ENCODE measurements around the gene TNP2. TPM values are rescaled to one million over a fixed set of nuclear protein-coding genes. Genes with fewer than 3 reads are reported as not detected.

TNP2 gene
- total RNA-seq, 2 donors from 2014 or later, result not detected

- Histone ChIP-seq H3K27ac (no peak overlapping the region), H3K4me3 (no peak overlapping the region), H3K4me1 (no peaks in the 10 kb centered on the region), H3K36me3 (no peaks in the 10 kb centered on the region), H3K9me3 (no peaks in the 10 kb centered on the region), H3K27me3 (no peaks in the 10 kb centered on the region), H3K9ac (ENCODE audit: low read depth in 2 of 2, low read length in 2 of 2) (no peak overlapping the region)
- intact Hi-C loops (cut with DNase I), result no loop called here
- no peak for DNase-seq
- TF ChIP-seq, protein P1, sequence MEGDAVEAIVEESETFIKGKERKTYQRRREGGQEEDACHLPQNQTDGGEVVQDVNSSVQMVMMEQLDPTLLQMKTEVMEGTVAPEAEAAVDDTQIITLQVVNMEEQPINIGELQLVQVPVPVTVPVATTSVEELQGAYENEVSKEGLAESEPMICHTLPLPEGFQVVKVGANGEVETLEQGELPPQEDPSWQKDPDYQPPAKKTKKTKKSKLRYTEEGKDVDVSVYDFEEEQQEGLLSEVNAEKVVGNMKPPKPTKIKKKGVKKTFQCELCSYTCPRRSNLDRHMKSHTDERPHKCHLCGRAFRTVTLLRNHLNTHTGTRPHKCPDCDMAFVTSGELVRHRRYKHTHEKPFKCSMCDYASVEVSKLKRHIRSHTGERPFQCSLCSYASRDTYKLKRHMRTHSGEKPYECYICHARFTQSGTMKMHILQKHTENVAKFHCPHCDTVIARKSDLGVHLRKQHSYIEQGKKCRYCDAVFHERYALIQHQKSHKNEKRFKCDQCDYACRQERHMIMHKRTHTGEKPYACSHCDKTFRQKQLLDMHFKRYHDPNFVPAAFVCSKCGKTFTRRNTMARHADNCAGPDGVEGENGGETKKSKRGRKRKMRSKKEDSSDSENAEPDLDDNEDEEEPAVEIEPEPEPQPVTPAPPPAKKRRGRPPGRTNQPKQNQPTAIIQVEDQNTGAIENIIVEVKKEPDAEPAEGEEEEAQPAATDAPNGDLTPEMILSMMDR (IDR thresholded peaks at IDR 0.05), result no peak
These were observed 50.5 kb downstream of the TNP2 start for GRCh38 chr16:11218604-11218962.

Small RNA genes lying within 50 kb of the gene (microRNA-seq; reads per million reads assigned to microRNA genes)
- not detected for gene MIR548H2

Other genes with a start within 250 kb of the TNP2 start
- 1 to 10 TPM; 3.2 to 3.7 TPM for gene SOCS1, start 13.1 kb downstream of the TNP2 start, total RNA-seq
- gene PRM3, start 4.3 kb upstream of the TNP2 start, total RNA-seq, result not detected
- gene PRM2, start 7.2 kb upstream of the TNP2 start, total RNA-seq, result not detected
- gene PRM1, start 12.0 kb upstream of the TNP2 start, total RNA-seq, result not detected
- gene RMI2, start 76.1 kb upstream of the TNP2 start, total RNA-seq, result 10 to 100 TPM; 12.0 to 46.3 TPM

Data from colonic mucosa (tissue), 4 donors.